Nephron (organoid): Measurements from ENCODE around the gene SIKE1.
"Not testable (repeated sequence)": the region's sequence is repeated elsewhere in the genome, so short reads cannot be mapped to it uniquely, and the experiment has no call there.

ENCODE experiments used
- H3K27ac Mint-ChIP-seq, 3 experiments: 2 replicates each; pipeline ENCODE4 v1.8.0; 2020; ENCODE audit warnings: mixed read lengths in 3 of 3, mild to moderate bottlenecking in 2 of 3, moderate library complexity in 1 of 3
- H3K27me3 Mint-ChIP-seq: 2 replicates; pipeline ENCODE4 v1.8.0; 2021; ENCODE audit warnings: low read depth, mild to moderate bottlenecking, moderate library complexity, mixed read lengths
- H3K36me3 Mint-ChIP-seq: 2 replicates; pipeline ENCODE4 v1.8.0; 2020; ENCODE audit warnings: low read depth, mixed read lengths
- H3K4me1 Mint-ChIP-seq: 2 replicates; pipeline ENCODE4 v1.8.0; 2020; ENCODE audit warnings: mixed read lengths
- H3K4me3 Mint-ChIP-seq, 3 experiments: 2 replicates each; pipeline ENCODE4 v1.8.0; 2020; ENCODE audit warnings: mild to moderate bottlenecking in 3 of 3, mixed read lengths in 3 of 3, moderate library complexity in 2 of 3
- H3K9me3 Mint-ChIP-seq: 2 replicates; pipeline ENCODE4 v1.8.0; 2020; ENCODE audit warnings: mixed read lengths
- TF ChIP-seq, protein P1 (sequence below), 3 experiments: fragments of 200-600 bp; sonication (generic); IDR thresholded peaks; one replicate each; pipeline ENCODE4 v1.5.0; 2021; ENCODE audit warnings: antibody characterized with exemption in 3 of 3; ENCODE audit not compliant: unreplicated experiment in 3 of 3

The SIKE1 gene

DNA sequence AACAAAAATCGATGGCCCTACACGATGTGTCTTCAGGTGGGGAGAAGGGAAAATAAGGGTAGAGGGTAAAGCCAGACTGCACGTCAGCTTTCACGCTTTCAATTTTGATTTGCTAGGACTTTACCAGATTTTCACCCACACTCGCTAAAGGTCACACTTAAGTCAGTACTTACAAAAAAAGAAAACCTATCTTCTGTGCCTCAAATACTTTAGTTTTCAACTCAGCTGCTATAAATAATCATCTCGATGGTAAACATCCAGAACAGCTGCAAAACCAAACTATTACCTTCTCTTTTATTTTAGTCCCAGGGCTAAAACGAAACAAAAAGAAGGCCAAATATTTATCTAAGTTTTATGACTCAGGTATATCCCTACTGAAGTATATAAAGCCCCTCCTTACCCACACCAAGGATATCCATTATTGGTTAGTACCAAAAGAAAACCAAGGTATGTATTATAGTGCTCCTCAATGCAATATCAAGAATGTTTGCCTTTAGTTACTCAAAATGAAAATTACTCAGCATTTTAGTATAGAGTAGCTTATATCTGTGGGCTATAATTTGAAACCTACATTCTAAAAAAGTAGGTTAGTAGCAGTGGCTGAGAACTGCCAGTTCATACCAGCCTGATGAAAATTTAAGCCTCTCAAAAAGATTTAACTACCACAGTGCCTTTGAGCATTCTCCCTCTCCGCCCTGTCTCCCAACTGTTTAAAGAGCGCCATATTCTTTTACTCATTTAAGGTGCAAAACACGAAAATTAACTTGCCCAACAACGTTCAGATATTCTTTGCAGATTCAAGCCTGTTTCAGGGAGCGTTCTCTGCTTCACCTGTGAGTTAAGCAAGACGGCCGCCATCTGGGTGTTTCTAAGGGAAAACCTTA, 24.2 kb downstream of the SIKE1 start:
- Mint-ChIP-seq H3K9me3 (no peaks in the 10 kb centered on the region), H3K27ac (peak overlapping the region; percentile 99 to 100 (median 100)), H3K27me3 (no peaks in the 10 kb centered on the region), H3K4me1 (peaks cover 57% of the 10 kb centered on the region), H3K36me3 (peaks cover 4% of the 10 kb centered on the region), H3K4me3 (peak overlapping the region; percentile 98 to 100 (median 99))
- TF ChIP-seq, protein P1, sequence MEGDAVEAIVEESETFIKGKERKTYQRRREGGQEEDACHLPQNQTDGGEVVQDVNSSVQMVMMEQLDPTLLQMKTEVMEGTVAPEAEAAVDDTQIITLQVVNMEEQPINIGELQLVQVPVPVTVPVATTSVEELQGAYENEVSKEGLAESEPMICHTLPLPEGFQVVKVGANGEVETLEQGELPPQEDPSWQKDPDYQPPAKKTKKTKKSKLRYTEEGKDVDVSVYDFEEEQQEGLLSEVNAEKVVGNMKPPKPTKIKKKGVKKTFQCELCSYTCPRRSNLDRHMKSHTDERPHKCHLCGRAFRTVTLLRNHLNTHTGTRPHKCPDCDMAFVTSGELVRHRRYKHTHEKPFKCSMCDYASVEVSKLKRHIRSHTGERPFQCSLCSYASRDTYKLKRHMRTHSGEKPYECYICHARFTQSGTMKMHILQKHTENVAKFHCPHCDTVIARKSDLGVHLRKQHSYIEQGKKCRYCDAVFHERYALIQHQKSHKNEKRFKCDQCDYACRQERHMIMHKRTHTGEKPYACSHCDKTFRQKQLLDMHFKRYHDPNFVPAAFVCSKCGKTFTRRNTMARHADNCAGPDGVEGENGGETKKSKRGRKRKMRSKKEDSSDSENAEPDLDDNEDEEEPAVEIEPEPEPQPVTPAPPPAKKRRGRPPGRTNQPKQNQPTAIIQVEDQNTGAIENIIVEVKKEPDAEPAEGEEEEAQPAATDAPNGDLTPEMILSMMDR (IDR thresholded peaks at IDR 0.05; ENCODE audit: unreplicated experiment in 3 of 3): no peak

DNA sequence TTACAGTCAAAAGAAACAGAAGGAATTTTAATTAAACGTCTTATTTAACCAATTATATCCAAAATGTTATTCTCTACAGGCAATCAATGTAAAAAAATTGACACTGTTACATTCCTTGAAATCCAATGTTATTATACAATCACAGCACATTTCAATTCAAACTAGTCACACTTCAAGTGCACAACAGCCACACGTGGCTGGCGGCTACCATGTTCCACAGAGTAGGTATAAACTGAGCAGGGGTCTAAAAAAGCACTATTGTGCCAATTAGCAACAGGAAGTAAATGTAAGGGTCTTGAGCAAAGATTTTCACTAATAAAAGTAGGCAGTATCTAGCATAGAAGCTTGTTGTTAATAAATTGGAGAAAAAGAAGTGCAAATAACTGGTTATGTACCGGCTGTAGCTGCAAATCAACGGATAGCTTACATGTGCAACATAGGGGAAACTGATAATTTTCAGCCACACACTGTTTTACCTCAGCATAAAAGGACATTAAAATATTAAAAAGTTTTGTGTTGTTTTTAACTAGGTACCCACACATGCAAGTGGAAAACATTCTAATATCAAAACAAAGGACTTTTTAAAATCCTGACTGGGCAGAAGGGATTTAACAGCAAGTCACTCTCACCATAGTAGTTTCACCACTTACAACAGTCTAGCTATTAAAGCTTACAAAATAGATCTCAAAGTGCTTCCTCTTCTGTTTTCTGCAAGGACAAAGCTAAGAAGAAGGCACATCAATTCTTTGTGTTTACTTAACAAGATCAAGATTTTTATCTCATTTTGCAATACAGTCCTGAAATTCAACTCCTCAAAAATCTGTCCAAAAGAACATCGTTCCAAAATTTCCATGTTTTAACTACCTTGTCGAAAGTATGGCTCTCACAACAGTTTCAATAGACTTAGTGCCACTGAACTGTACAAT, 25.2 kb downstream of the SIKE1 start:
- peaks cover 4% of the 10 kb centered on the region for H3K36me3 Mint-ChIP-seq
- peak overlapping the region; percentile 98 to 100 (median 99) for H3K4me3 Mint-ChIP-seq
- peaks cover 67% of the 10 kb centered on the region for H3K4me1 Mint-ChIP-seq
- TF ChIP-seq, protein P1 (IDR thresholded peaks at IDR 0.05; ENCODE audit: unreplicated experiment in 3 of 3): no peak
- H3K27me3 Mint-ChIP-seq: no peaks in the 10 kb centered on the region
- H3K27ac Mint-ChIP-seq: peak overlapping the region; percentile 51 to 100 (median 99)
- no peaks in the 10 kb centered on the region for H3K9me3 Mint-ChIP-seq

- H3K4me3 Mint-ChIP-seq, H3K27me3 Mint-ChIP-seq, H3K27ac Mint-ChIP-seq, H3K9me3 Mint-ChIP-seq: not testable (repeated sequence)
- Mint-ChIP-seq H3K4me1 (peaks cover 80% of the 10 kb centered on the region), H3K36me3 (peaks cover 16% of the 10 kb centered on the region)
Measured at GRCh38 chr1:114753702-114754101, 26.8 kb downstream of the SIKE1 start.

DNA sequence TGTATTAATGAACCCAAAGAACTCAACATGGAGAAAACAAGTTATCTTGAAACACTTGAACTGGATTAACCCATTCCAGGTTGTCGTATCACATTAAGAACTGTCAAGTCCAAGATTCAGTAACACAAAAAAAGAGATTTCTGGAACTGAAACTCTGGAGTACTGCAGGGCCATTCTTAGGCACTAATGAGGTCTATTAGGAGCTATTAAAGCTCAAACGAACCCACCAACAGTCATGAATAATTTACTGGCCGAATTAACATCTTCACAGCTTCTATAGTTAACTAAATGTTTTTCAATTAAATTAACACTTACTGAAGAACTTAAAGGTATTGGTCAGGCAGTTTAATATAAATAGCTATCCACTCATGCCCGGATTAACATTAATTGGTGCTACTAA, 27.3 kb downstream of the SIKE1 start:
- no peaks in the 10 kb centered on the region for H3K9me3 Mint-ChIP-seq
- no peak overlapping the region for H3K27ac Mint-ChIP-seq
- TF ChIP-seq, protein P1 (IDR thresholded peaks at IDR 0.05; ENCODE audit: unreplicated experiment in 3 of 3): no peak
- no peak overlapping the region for H3K4me3 Mint-ChIP-seq
- peaks cover 76% of the 10 kb centered on the region for H3K4me1 Mint-ChIP-seq
- no peaks in the 10 kb centered on the region for H3K27me3 Mint-ChIP-seq
- peaks cover 22% of the 10 kb centered on the region for H3K36me3 Mint-ChIP-seq

- Mint-ChIP-seq H3K36me3 (peaks cover 36% of the 10 kb centered on the region), H3K9me3 (no peaks in the 10 kb centered on the region), H3K27me3 (no peaks in the 10 kb centered on the region), H3K4me3 (peak overlapping the region in 1 of 3 experiments; percentile 28), H3K27ac (peak overlapping the region; percentile 2 to 33 (median 7)), H3K4me1 (peaks cover 61% of the 10 kb centered on the region)
- TF ChIP-seq, protein P1 (IDR thresholded peaks at IDR 0.05; ENCODE audit: unreplicated experiment in 3 of 3): no peak
Measured at GRCh38 chr1:114750780-114751179, 29.7 kb downstream of the SIKE1 start.

DNA sequence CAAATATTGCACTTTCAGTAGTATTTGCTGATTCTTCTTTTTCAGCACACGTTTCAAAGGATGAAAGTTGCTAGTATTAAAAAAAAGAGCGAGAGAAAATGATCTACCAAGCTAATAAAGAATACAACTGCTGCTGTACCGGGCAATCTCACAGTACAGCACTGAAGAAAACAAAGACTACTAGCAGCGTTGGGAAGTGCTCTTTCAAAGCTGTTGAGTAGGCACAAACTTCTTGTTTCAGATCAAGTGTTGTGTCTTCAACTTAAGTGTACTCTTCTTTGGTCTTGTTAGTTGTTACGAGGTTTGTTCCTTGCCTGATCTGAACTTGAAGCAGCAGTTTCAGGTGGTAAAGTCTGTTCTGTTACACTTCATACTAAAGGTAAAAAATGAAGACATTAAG, 30.6 kb downstream of the SIKE1 start:
- H3K36me3 Mint-ChIP-seq: peaks cover 46% of the 10 kb centered on the region
- TF ChIP-seq, protein P1 (IDR thresholded peaks at IDR 0.05; ENCODE audit: unreplicated experiment in 3 of 3): no peak
- no peaks in the 10 kb centered on the region for H3K9me3 Mint-ChIP-seq
- no peak overlapping the region for H3K27ac Mint-ChIP-seq
- no peak overlapping the region for H3K4me3 Mint-ChIP-seq
- H3K4me1 Mint-ChIP-seq: peaks cover 52% of the 10 kb centered on the region
- no peaks in the 10 kb centered on the region for H3K27me3 Mint-ChIP-seq
